Adrenal gland (tissue), 12 donors: ENCODE measurements around the gene YBX1. TPM values are rescaled to one million over a fixed set of nuclear protein-coding genes. Genes with fewer than 3 reads are reported as not detected.

Experiments used
- DNase-seq, 7 donors: peaks; one replicate each; pipeline ENCODE4 v3.0.0-alpha.2; 2019 to 2020
- H3K27ac ChIP-seq, 5 donors: fragments of 200-600 bp; sonication (generic) in 4 of 5; 1 replicate in 3 of 5; 2 replicates in 2 of 5; pipeline versions ENCODE4 v1.5.1 to v1.8.0; 2016 to 2020; ENCODE audit warnings: mild to moderate bottlenecking in 1 of 5
- H3K27me3 ChIP-seq: fragments of 200-600 bp; 2 replicates; pipeline ENCODE4 v1.8.0; 2021
- H3K36me3 ChIP-seq, 2 donors: fragments of 200-600 bp; replicated peaks in 1 of 2; 1 replicate in 1 of 2; 2 replicates in 1 of 2; pipeline versions ENCODE4 v1.5.1 to v1.8.0; 2018 to 2022
- H3K4me1 ChIP-seq, 2 donors: fragments of 200-600 bp; replicated peaks in 1 of 2; 1 replicate in 1 of 2; 2 replicates in 1 of 2; pipeline versions ENCODE4 v1.5.1 to v1.8.0; 2018 to 2021
- H3K4me3 ChIP-seq, 4 donors: fragments of 200-600 bp; sonication (generic) in 3 of 4; one replicate each; pipeline ENCODE4 v1.5.1; 2016 to 2018
- H3K9me3 ChIP-seq, 3 donors: fragments of 200-600 bp; sonication (generic) in 1 of 3; replicated peaks in 1 of 3; 1 replicate in 2 of 3; 2 replicates in 1 of 3; pipeline versions ENCODE4 v1.5.1 to v1.8.0; 2016 to 2021
- CTCF ChIP-seq, 6 experiments: fragments of 450-650 bp in 4 of 6; fragments of 200-600 bp in 2 of 6; sonication (generic) in 1 of 6; IDR thresholded peaks; 1 replicate in 5 of 6; 2 replicates in 1 of 6; pipeline versions ENCODE4 v1.5.1 to v1.8.0; 2016 to 2021; ENCODE audit warnings: antibody characterized with exemption in 6 of 6, mild to moderate bottlenecking in 2 of 6, moderate library complexity in 1 of 6
- POLR2A ChIP-seq, 2 donors: fragments of 450-650 bp; IDR thresholded peaks; one replicate each; pipeline ENCODE4 v1.6.1; 2017; ENCODE audit warnings: antibody characterized with exemption in 2 of 2, mild to moderate bottlenecking in 2 of 2, moderate library complexity in 1 of 2
- WGBS, 4 donors: extraction: QIAGEN DNeasy Blood & Tissue Kit in 2 of 4; methylation state at CpG; one replicate each; pipeline versions ENCODE4 v1.1.5 to v1.1.7; 2013 to 2017; 5-methylcytosine and 5-hydroxymethylcytosine counted together
- intact Hi-C, 2 donors: fragments of 100-400 bp; cut with DNase I; formaldehyde crosslinking; loops; one replicate each; pipeline versions ENCODE4 v1.14.1 to v1.15.0; 2022 to 2023
- polyA plus RNA-seq, 3 donors: library from polyadenylated mRNA; stranded (reverse); fragments of 200-250 nt in 2 of 3; fragments of 350-450 nt in 1 of 3; fragmentation: Illumina TruSeq in 1 of 3; extraction: RNeasy Lipid Tissue Mini Kit (QIAGEN cat#74804) in 1 of 3; gene quantifications; one replicate each; pipeline ENCODE4 v1.2.3, GENCODE V29; 2013 to 2014
- total RNA-seq, 9 donors: library from RNA; depleted of rRNA in 4 of 9; stranded (reverse); fragments of >200 nt in 4 of 9; fragments of 120-200 nt in 1 of 9; fragmentation: NEBNext Ultra II Directional in 1 of 9; extraction: Animal tissue kit (Norgen Biotek cat#: 25700) in 1 of 9; gene quantifications; one replicate each; pipeline versions ENCODE4 v1.1.0 to v1.2.4, GENCODE V29; 2013 to 2023
- donor health status: healthy with polysubstance abuse.
- donor health status: Bipolar disorder and iron deficiency.
- donor health status: DM: yes; HTN: yes; CAD: no.
- donor health status: DM: no; HTN: no; CAD: no.
- donor health status: DM: no; HTN: no; CAD: no.
- donor health status: DM: yes; HTN: yes; CAD: no.

The YBX1 gene
- total and polyA plus RNA-seq, 12 donors = 281 to 995 (median 338) TPM

- intact Hi-C loops = no loop called here
- peaks cover 0 to 10% of the 10 kb centered on the region in 2 donors for H3K36me3 ChIP-seq
- 85 to 93% (median 90%) methylated on average over 3 of the region's 3 CpGs for WGBS, 4 donors
- TF ChIP-seq POLR2A (IDR thresholded peaks at IDR 0.05) (no peak), CTCF (IDR thresholded peaks at IDR 0.05) (no peak)
- H3K27me3 ChIP-seq = no peaks in the 10 kb centered on the region
- H3K9me3 ChIP-seq = no peaks in the 10 kb centered on the region
- H3K4me3 ChIP-seq = no peak overlapping the region
- no peak overlapping the region for H3K27ac ChIP-seq
- DNase-seq = no peak
- H3K4me1 ChIP-seq = peaks cover 0 to 3% of the 10 kb centered on the region in 2 donors
Observed at GRCh38 chr1:42675467-42675866, 6.8 kb upstream of the YBX1 start.

GRCh38 chr1:42676534-42677087, 5.6 kb upstream of the YBX1 start:
- H3K27me3 ChIP-seq = no peaks in the 10 kb centered on the region
- no peak overlapping the region for H3K4me3 ChIP-seq
- H3K4me1 ChIP-seq = peaks cover 0 to 11% of the 10 kb centered on the region in 2 donors
- H3K36me3 ChIP-seq = peaks cover 0 to 10% of the 10 kb centered on the region in 2 donors
- DNase-seq = no peak
- 94 to 100% (median 96%) methylated on average over 3 of the region's 3 CpGs for WGBS, 4 donors
- H3K27ac ChIP-seq = no peak overlapping the region
- intact Hi-C loops = no loop called here
- H3K9me3 ChIP-seq = no peaks in the 10 kb centered on the region
- TF ChIP-seq POLR2A (IDR thresholded peaks at IDR 0.05) = no peak
- no peak for TF ChIP-seq CTCF (IDR thresholded peaks at IDR 0.05)

- intact Hi-C loops = no loop called here
- TF ChIP-seq POLR2A (IDR thresholded peaks at IDR 0.05) (no peak), CTCF (IDR thresholded peaks at IDR 0.05) (no peak)
- H3K36me3 ChIP-seq = peaks cover 0 to 10% of the 10 kb centered on the region in 2 donors
- H3K9me3 ChIP-seq = no peaks in the 10 kb centered on the region
- H3K4me1 ChIP-seq = peaks cover 7 to 23% of the 10 kb centered on the region in 2 donors
- H3K27me3 ChIP-seq = no peaks in the 10 kb centered on the region
- WGBS, 4 donors = 82 to 86% (median 83%) methylated on average over 10 of the region's 10 CpGs
- DNase-seq = no peak
- no peak overlapping the region for H3K27ac ChIP-seq
- no peak overlapping the region for H3K4me3 ChIP-seq
Observed at GRCh38 chr1:42679364-42679983, 2.7 kb upstream of the YBX1 start.

GRCh38 chr1:42680055-42680454, 2.2 kb upstream of the YBX1 start:
- H3K27ac ChIP-seq = no peak overlapping the region
- DNase-seq = no peak
- H3K36me3 ChIP-seq = peaks cover 0 to 10% of the 10 kb centered on the region in 2 donors
- H3K9me3 ChIP-seq = no peaks in the 10 kb centered on the region
- H3K27me3 ChIP-seq = no peaks in the 10 kb centered on the region
- WGBS, 4 donors = 75 to 82% (median 77%) methylated on average over 2 of the region's 2 CpGs
- intact Hi-C loops = no loop called here
- TF ChIP-seq POLR2A (IDR thresholded peaks at IDR 0.05) (no peak), CTCF (IDR thresholded peaks at IDR 0.05) (no peak)
- no peak overlapping the region for H3K4me3 ChIP-seq
- H3K4me1 ChIP-seq = peaks cover 11 to 29% of the 10 kb centered on the region in 2 donors
